ENCODE data around the gene MYLK4. TPM values are rescaled to one million over a fixed set of nuclear protein-coding genes. Genes with fewer than 3 reads are reported as not detected.

The MYLK4 gene
- total and polyA plus RNA-seq, 8 donors: 0.52 to 1.8 (median 1.2) TPM

- ATAC-seq (no peak), DNase-seq (no peak)
- Histone ChIP-seq H3K36me3 (no peaks in the 10 kb centered on the region), H3K9me3 (no peaks in the 10 kb centered on the region), H3K4me1 (peaks cover 0 to 11% of the 10 kb centered on the region in 2 donors), H3K27ac (no peak overlapping the region), H3K27me3 (no peaks in the 10 kb centered on the region), H3K4me3 (no peak overlapping the region)
- intact Hi-C loops (cut with DNase I): loop anchor here in 1 of 2 donors (10.0 kb wide), 1 partner anchor 1153 kb away; no protein-coding TSS in a partner anchor
- TF ChIP-seq, protein P1, sequence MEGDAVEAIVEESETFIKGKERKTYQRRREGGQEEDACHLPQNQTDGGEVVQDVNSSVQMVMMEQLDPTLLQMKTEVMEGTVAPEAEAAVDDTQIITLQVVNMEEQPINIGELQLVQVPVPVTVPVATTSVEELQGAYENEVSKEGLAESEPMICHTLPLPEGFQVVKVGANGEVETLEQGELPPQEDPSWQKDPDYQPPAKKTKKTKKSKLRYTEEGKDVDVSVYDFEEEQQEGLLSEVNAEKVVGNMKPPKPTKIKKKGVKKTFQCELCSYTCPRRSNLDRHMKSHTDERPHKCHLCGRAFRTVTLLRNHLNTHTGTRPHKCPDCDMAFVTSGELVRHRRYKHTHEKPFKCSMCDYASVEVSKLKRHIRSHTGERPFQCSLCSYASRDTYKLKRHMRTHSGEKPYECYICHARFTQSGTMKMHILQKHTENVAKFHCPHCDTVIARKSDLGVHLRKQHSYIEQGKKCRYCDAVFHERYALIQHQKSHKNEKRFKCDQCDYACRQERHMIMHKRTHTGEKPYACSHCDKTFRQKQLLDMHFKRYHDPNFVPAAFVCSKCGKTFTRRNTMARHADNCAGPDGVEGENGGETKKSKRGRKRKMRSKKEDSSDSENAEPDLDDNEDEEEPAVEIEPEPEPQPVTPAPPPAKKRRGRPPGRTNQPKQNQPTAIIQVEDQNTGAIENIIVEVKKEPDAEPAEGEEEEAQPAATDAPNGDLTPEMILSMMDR (IDR thresholded peaks at IDR 0.05): no peak
These were observed 2.5 kb downstream of the MYLK4 start for GRCh38 chr6:2748183-2748582.

DNA sequence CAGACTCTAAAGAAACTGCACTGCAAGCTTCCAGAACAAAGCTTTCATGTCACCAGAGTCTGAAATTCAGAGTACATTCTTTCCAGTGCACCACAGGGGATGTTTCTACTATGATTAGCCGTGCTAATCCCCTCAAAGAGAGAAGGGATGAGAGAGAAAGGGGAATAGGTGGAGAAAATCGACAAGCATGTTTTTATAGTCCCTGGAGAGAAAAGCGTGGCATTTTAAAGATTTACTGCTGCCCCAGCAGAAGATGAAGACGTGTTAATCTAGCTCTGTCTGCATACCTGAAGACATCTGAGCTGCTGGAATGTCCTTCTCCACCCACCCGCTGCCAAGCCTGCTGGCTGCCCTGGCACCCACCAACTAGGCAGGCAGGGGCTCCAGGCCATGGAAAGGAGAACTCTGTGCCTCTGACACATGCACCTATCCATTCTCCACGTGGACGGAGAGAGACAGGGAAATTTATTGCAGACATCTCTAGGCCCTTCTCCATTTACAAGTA, 4.1 kb downstream of the MYLK4 start:
- ATAC-seq (no peak), DNase-seq (no peak)
- H3K4me3 ChIP-seq: no peak overlapping the region
- H3K27me3 ChIP-seq: no peaks in the 10 kb centered on the region
- no peaks in the 10 kb centered on the region for H3K36me3 ChIP-seq
- H3K4me1 ChIP-seq: peaks cover 0 to 11% of the 10 kb centered on the region in 2 donors
- TF ChIP-seq, protein P1 (IDR thresholded peaks at IDR 0.05): no peak
- H3K9me3 ChIP-seq: no peaks in the 10 kb centered on the region
- H3K27ac ChIP-seq: no peak overlapping the region
- intact Hi-C loops (cut with DNase I): loop anchor here in 1 of 2 donors (10.0 kb wide), 1 partner anchor 1152 kb away; no protein-coding TSS in a partner anchor

DNA sequence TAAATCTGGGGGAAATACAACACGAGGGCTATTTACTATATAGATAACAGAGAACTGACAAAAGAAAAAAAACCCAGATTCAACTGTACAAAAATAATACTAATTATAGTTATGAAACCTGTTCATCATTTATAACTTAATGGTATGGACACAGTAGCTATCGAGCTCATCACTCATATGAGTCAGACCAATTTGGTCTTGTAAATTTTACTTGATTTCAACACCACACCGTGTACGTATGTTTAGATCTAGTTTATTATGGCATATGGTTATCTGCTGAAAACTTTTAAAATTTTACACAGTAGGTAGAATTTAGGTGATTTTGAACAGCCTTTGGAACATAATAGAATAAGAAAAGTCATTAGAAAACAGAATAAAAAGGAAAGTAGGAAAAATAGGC, 5.5 kb downstream of the MYLK4 start:
- DNase-seq (no peak), ATAC-seq (no peak)
- Histone ChIP-seq H3K4me1 (peaks cover 0 to 10% of the 10 kb centered on the region in 2 donors), H3K27me3 (no peaks in the 10 kb centered on the region), H3K9me3 (no peaks in the 10 kb centered on the region), H3K36me3 (no peaks in the 10 kb centered on the region), H3K4me3 (no peak overlapping the region), H3K27ac (no peak overlapping the region)
- TF ChIP-seq, protein P1 (IDR thresholded peaks at IDR 0.05): no peak
- intact Hi-C loops (cut with DNase I): loop anchor here in 1 of 2 donors (10.0 kb wide), 1 partner anchor 1150 kb away; no protein-coding TSS in a partner anchor

DNA sequence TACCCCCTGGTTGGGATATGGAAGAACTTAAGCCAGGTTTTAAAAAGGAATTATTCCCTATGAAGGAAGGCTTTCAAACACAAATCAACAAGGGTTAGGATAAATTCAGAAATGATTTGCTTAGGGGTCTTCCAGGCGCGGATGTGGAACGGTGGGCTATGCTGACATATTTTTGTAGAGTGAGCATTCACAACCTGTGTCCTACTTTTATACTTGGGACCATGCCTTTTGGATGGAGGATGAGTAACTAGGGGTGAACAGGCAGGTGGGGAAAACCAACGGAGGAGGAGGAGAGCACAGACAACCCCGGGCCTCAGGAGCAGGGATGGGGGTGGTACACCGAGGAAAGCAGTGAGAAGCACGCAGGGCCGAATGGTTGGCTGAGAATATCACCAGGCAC, 5.9 kb downstream of the MYLK4 start:
- intact Hi-C loops (cut with DNase I): loop anchor here in 1 of 2 donors (10.0 kb wide), 1 partner anchor 1150 kb away; no protein-coding TSS in a partner anchor
- Histone ChIP-seq H3K9me3 (no peaks in the 10 kb centered on the region), H3K4me1 (peaks cover 0 to 5% of the 10 kb centered on the region in 2 donors), H3K27me3 (no peaks in the 10 kb centered on the region), H3K27ac (no peak overlapping the region), H3K4me3 (no peak overlapping the region), H3K36me3 (no peaks in the 10 kb centered on the region)
- ATAC-seq (no peak), DNase-seq (no peak)
- TF ChIP-seq, protein P1 (IDR thresholded peaks at IDR 0.05): no peak

GRCh38 chr6:2744209-2744771, 6.4 kb downstream of the MYLK4 start:
- intact Hi-C loops (cut with DNase I): loop anchor here in 1 of 2 donors (10.0 kb wide), 1 partner anchor 1149 kb away; no protein-coding TSS in a partner anchor
- no peaks in the 10 kb centered on the region for H3K36me3 ChIP-seq
- H3K9me3 ChIP-seq: no peaks in the 10 kb centered on the region
- H3K4me3 ChIP-seq: no peak overlapping the region
- DNase-seq (no peak), ATAC-seq (no peak)
- TF ChIP-seq, protein P1 (IDR thresholded peaks at IDR 0.05): no peak
- H3K27me3 ChIP-seq: no peaks in the 10 kb centered on the region
- peaks cover 0 to under 1% of the 10 kb centered on the region in 2 donors for H3K4me1 ChIP-seq
- H3K27ac ChIP-seq: no peak overlapping the region

Data from left lung (tissue), 10 donors.